Measurements from ENCODE around the gene CDK13. TPM values are rescaled to one million over a fixed set of nuclear protein-coding genes. Genes with fewer than 3 reads are reported as not detected.

Gene CDK13
- total and polyA plus RNA-seq, 9 of the 15 experiments (the other 6 are each of a cell fraction or from before 2014, with no cell fraction given): 9.8 to 46.1 (median 32.4) TPM

- no peak for TF ChIP-seq REST (IDR thresholded peaks at IDR 0.05; ENCODE audit: borderline replicate concordance)
- TF ChIP-seq REST (CRISPR knock-in tag; IDR thresholded peaks at IDR 0.05; ENCODE audit: low read depth): peak; percentile 75; the same call in 1 of the 2 replicates
- 0 out of 2 replicates have a peak, but pooled peaks have one; percentile 0 for TF ChIP-seq SPI1 (IDR thresholded peaks at IDR 0.05; ENCODE audit: borderline replicate concordance, low read depth, low read length)
- TF ChIP-seq NR4A1 (CRISPR knock-in tag; IDR thresholded peaks at IDR 0.05): 0 out of 2 replicates have a peak, but pooled peaks have one; percentile 71
- TF ChIP-seq NR4A1 (tag; IDR thresholded peaks at IDR 0.05): peak; percentile 59; the same call in 1 of the 2 replicates
- peak; percentile 89 for TF ChIP-seq EGR1 (conservative IDR thresholded peaks at IDR 0.05)
- peak; percentile 60; the same call in 1 of the 2 replicates for TF ChIP-seq ELF4 (CRISPR knock-in tag; IDR thresholded peaks at IDR 0.05)
- no peak for TF ChIP-seq MEF2A (IDR thresholded peaks at IDR 0.05; ENCODE audit: control insufficient read depth, low read depth, low read length)
- peak; percentile 92 for TF ChIP-seq MTA3 (IDR thresholded peaks at IDR 0.05; ENCODE audit: borderline replicate concordance)
- no peak for TF ChIP-seq SRSF1 (IDR thresholded peaks at IDR 0.05; ENCODE audit: low read depth, low read length)
- TF ChIP-seq SMARCC2 (IDR thresholded peaks at IDR 0.05; ENCODE audit: low read depth): 0 out of 2 replicates have a peak, but pooled peaks have one; percentile 47
- peak in 1 of 2 experiments; percentile 49; a peak in 1 of 4 replicates for TF ChIP-seq SIN3A (IDR thresholded peaks at IDR 0.05; ENCODE audit: borderline replicate concordance in 2 of 2, control insufficient read depth in 1 of 2, low read depth in 2 of 2, low read length in 2 of 2)
- 0 out of 2 replicates have a peak, but pooled peaks have one; percentile 9 for TF ChIP-seq RNF2 (IDR thresholded peaks at IDR 0.05)
- peak; percentile 73 for TF ChIP-seq E2F4 (CRISPR knock-in tag; IDR thresholded peaks at IDR 0.05; ENCODE audit: low read depth)
- TF ChIP-seq ZFX (CRISPR knock-in tag; IDR thresholded peaks at IDR 0.05): peak; percentile 84
- TF ChIP-seq HDAC2 (IDR thresholded peaks at IDR 0.05): no peak
- TF ChIP-seq NR1H2 (CRISPR knock-in tag; IDR thresholded peaks at IDR 0.05): peak; percentile 89; the same call in 1 of the 2 replicates
- no peak for TF ChIP-seq MTF1 (CRISPR knock-in tag; IDR thresholded peaks at IDR 0.05; ENCODE audit: borderline replicate concordance)
Observed at GRCh38 chr7:39948956-39949928, 814 bp upstream of the CDK13 start (continued).
